GM19193 (cell line): Measurements from ENCODE around the gene JAK3.

Experiments used
- POLR2A ChIP-seq: IDR thresholded peaks from 4 replicates; pipeline ENCODE4 v1.6.1; 2011; ENCODE audit not compliant: insufficient read depth, insufficient read length; ENCODE audit errors: extremely low read depth

JAK3 gene

DNA sequence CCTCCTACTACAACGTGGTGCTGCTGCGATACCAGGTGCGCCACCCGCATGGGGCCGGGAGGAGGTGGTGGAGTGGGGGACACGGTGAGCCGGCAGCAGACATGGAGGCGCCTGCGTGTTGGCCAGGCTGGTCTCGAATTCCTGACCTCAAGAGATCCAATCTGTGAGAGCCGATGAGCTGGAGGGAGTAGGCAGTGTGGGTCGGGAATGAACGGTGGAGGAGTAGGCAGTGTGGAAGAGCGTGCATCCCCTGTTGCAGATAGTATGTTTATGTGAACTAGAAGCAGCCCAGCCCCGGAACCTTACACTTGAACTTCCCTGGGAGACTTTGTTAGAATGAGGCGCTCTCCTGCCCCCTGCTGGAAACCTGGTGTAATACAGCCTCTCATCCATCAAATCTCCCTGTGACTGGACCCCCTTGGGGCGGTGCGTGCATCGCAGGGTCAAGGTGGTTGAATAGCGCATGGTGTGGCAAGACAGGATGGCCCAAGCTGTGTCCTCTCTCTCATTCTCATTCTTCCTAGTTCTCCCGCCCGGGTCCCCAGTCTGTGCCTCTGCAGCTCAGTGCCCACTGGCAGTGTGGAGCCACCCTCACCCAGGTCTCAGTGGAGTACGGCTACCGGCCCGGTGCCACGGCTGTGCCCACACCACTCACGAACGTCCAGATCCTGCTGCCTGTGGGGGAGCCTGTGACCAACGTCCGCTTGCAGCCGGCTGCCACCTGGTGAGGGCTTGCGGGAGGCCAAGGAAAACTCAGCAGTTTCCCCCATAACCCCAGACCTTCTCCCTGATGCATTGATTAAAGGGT is 63.4 kb downstream of the JAK3 start:
- no peak for TF ChIP-seq POLR2A

DNA sequence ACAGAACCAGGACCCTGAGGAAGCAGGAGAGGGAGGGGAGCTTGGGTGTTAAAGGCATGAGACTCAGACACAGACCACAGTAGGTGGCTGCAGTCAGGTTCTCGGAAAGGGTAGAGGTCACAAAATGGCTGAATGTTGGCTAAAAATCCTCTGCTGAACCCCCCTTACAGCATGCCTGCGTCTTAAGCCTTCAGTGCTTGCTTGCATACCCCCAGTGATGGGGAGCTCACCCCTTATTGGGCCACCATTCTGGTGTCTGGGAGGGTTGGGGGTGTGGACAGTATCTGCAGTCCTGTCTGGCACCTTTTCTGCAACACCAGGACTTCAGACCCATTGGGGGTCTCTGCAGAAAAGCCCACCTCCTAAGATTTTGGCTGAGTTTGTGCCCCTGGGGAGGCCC is 67.0 kb downstream of the JAK3 start:
- TF ChIP-seq POLR2A, result no peak

DNA sequence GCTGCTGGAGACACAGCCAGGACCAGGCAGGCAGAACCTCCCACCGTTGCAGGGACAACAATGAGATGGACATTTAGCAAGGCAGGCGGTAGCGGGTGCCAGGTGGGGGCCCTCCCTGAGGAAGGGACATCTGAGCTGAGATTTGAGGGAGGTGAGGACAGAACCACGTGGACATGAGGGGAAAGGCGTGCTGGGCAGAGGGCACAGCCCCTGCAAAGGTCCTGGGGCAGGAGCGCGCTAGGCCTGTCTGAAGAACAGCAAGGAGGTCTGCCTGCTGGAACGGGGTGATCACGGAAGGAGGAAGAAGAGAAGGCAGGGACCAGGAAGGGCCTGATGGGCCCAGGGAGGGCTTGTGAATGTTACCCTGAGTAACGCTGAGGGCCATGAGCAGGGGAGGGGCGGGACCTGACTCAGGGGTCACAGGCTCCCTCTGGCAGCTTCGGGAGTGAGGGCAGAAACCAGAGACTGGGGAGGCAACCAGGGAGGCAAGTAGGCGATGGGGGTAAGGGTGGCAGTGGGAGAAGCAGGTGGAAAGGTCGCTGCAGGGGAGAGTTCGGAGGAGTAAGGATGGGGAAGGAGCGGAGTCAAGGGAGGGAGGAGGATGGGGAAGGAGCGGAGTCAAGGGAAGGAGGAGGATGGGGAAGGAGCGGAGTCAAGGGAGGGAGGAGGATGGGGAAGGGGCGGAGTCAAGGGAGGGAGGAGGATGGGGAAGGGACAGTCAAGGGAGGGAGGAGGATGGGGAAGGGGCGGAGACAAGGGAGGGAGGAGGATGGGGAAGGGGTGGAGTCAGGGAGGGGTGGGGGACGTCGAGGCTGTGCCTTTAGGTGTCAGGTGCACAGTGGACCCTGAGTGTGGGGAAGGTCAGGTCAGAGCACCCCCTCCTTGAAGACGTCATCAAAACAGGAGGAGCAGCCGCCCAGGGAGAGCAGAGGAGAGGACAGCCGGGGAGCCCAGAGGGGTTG is 68.5 kb downstream of the JAK3 start:
- TF ChIP-seq POLR2A, result no peak

DNA sequence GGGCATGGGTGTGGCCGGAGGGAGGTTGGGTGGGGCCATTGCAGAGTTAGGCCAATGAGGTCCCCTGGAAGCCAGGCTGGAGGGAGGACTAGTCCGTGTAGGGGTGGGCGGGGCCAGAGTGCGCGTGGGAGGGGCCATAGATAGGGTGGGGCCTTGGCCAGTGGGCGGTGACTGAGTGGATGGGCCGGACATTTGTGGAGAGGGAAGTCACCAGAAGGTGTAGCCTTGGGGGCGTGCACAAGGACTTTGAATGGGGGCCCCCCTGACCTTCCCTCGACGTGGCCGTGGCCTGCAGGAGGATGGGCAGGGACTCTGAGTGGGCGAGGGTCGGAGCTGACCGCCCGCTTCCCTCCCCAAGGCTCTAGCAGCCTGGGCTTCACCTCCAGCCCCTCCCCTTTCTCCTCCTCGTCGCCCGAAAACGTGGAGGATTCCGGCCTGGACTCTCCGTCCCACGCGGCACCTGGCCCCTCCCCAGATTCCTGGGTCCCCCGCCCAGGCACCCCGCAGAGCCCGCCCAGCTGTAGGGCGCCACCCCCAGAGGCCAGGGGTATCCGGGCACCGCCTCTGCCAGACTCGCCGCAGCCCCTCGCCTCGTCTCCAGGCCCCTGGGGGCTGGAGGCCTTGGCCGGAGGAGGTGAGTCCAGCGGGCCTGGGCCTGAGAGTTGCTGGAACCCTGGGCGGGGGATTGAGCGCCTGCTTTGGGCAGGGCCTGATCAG is 69.4 kb downstream of the JAK3 start:
- no peak for TF ChIP-seq POLR2A

DNA sequence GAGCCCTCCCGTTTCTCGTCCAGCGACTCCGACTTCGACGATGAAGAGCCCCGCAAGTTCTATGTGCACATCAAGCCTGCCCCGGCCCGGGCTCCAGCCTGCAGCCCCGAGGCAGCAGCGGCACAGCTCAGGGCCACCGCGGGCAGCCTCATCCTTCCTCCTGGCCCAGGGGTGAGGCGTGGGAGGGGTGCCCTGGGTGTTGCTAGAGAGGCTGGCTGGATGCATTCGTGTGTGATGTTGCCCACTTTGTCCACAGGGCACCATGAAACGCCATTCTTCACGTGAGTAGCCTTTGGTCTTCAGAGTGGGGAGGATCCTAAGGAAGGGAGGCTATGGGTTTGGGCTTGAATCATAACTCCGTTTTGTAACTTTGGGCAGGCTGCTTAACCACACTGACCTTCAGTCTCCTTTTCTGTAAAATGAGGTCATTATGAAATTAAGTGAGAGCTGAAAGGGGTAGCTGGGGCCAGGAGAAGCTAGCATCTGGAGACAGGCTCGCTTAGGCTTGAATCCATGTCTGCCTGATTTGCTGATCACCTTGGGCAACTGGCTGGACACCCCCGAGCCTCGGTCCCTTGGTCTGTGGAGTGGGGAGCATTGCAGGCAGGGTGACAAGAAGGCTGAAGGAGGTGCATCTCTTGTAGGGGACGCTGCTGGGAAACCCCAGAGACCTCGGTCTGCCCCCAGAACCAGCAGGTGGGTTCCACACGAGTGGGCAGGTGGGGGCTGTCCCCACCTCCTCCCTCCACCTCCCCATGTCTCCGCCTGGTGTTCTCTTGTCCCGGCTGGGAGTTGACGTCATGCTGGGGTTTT is 71.6 kb downstream of the JAK3 start:
- peak; percentile 29 for TF ChIP-seq POLR2A

DNA sequence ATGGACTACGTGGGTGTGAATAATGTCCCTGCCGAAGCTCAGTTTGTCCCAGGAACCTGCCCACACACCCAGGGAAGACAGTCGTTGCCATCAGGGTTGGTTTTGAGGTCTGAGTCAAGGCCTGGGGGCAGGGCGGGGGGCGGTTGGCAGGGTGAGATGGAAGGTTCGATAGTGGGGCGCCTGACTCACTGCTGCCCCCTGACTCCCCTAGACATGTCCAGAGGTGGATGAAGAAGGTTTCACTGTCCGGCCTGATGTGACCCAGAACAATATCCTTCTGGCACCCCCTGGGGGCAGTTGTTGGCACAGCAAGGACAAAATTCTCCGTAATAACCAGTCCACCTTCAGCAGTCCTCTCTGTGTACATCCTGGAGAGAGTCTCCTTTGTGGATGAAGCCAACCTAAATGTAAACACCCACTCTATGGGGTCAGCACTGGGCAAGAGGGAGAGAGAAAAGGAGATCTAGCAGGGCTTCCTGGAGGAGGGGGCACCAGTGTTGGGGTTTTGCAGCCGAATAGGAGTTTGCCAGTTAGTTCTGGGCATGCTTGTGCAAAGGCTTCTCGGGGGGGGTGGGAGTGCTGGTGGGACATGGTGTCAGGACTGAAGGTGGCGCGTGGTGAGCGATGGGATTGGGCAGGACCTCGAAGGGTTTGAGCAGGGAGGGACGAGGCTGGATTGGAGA is 72.4 kb downstream of the JAK3 start:
- TF ChIP-seq POLR2A, result no peak
